A673 (cell line): ENCODE results near the gene TEKT2. TPM values are rescaled to one million over a fixed set of nuclear protein-coding genes. Genes with fewer than 3 reads are reported as not detected.
A peak's percentile ranks its signal among the peaks of the same experiment; 100 is the strongest.

Experiments
- BruUV-seq: library from RNA; stranded (reverse); fragments of 400-500 nt; replicated peaks from 2 replicates; lab custom pipeline; 2021; lab: Mats Ljungman, UMichigan
- CTCF ChIA-PET: fragments of 300-600 bp; sonication (Branson Sonifier 250); formaldehyde crosslinking; loops from one replicate; lab custom pipeline; 2022; ENCODE audit warnings: antibody characterized with exemption; lab: Charles Lee
- POLR2A ChIA-PET: fragments of 300-600 bp; sonication (Branson Sonifier 250); formaldehyde crosslinking; loops from one replicate; lab custom pipeline; 2022; ENCODE audit warnings: antibody characterized with exemption; ENCODE audit not compliant: low non-redundant PET; lab: Charles Lee
- DNase-seq: peaks from one replicate; pipeline ENCODE4 v3.0.0-alpha.2; 2015; ENCODE audit warnings: low spot score
- H3K27ac ChIP-seq: fragments of 200-600 bp; sonication (generic); 2 replicates; pipeline ENCODE4 v1.5.1; 2016; ENCODE audit warnings: mixed run types, low read depth, mild to moderate bottlenecking, mixed read lengths, antibody characterized with exemption, low read length; ENCODE audit not compliant: poor library complexity, severe bottlenecking
- H3K27me3 ChIP-seq: fragments of 200-600 bp; sonication (generic); replicated peaks from 2 replicates; pipeline ENCODE4 v1.6.1; 2017; ENCODE audit warnings: mixed run types, low read depth, mild to moderate bottlenecking, mixed read lengths, antibody characterized with exemption, low read length; ENCODE audit not compliant: insufficient read depth, poor library complexity
- H3K36me3 ChIP-seq: fragments of 200-600 bp; sonication (generic); 2 replicates; pipeline ENCODE4 v1.6.1; 2016; ENCODE audit warnings: mixed run types, mild to moderate bottlenecking, mixed read lengths, antibody characterized with exemption, low read length; ENCODE audit not compliant: insufficient read depth, poor library complexity, severe bottlenecking
- H3K4me1 ChIP-seq: fragments of 200-600 bp; sonication (generic); 2 replicates; pipeline ENCODE4 v1.6.1; 2017; ENCODE audit warnings: mixed run types, mild to moderate bottlenecking, mixed read lengths, antibody characterized with exemption, low read length; ENCODE audit not compliant: insufficient read depth, poor library complexity, severe bottlenecking
- H3K4me3 ChIP-seq: fragments of 200-600 bp; sonication (generic); 2 replicates; pipeline ENCODE4 v1.5.1; 2016; ENCODE audit warnings: low read depth, mixed run types, mild to moderate bottlenecking, mixed read lengths, low read length; ENCODE audit not compliant: poor library complexity, severe bottlenecking
- H3K9me3 ChIP-seq: fragments of 200-600 bp; sonication (generic); 2 replicates; pipeline ENCODE4 v1.6.1; 2016; ENCODE audit warnings: mixed run types, low read depth, mild to moderate bottlenecking, mixed read lengths, antibody characterized with exemption, low read length; ENCODE audit not compliant: poor library complexity, severe bottlenecking
- CTCF ChIP-seq: fragments of 300-800, 200-600 bp; sonication (generic); conservative IDR thresholded peaks from 2 replicates; pipeline ENCODE4 v1.5.1; 2017; ENCODE audit warnings: low read depth, mild to moderate bottlenecking, antibody characterized with exemption, low read length, moderate library complexity, mixed read lengths
- EZH2 ChIP-seq: fragments of 200-600 bp; sonication (generic); IDR thresholded peaks from 2 replicates; pipeline ENCODE4 v1.6.1; 2017; ENCODE audit warnings: borderline replicate concordance, low read depth, mild to moderate bottlenecking, mixed read lengths, antibody characterized with exemption, low read length; ENCODE audit not compliant: poor library complexity, severe bottlenecking
- intact Hi-C: fragments of 100-400 bp; cut with micrococcal nuclease; formaldehyde crosslinking; loops from one replicate; pipeline ENCODE4 v1.10.0; 2022; ENCODE audit not compliant: unreplicated experiment
- total RNA-seq: library from RNA; stranded (reverse); gene quantifications from 2 replicates; pipeline ENCODE4 v1.2.3, GENCODE V29; 2021

TEKT2 gene
- total RNA-seq, 1 experiment from 2014 or later: 2.8 TPM

- H3K9me3 ChIP-seq: no peaks in the 10 kb centered on the region
- intact Hi-C loops: no loop called here
- H3K4me3 ChIP-seq: no peak overlapping the region
- no peak overlapping the region for H3K27ac ChIP-seq
- POLR2A ChIA-PET: interaction anchor here (0.5 kb wide), 1 partner anchor 18 kb away, joined by 4 read pairs; no protein-coding TSS in a partner anchor
- H3K36me3 ChIP-seq: peaks cover 9% of the 10 kb centered on the region
- BruUV-seq: no TSS peak
- H3K27me3 ChIP-seq: no peaks in the 10 kb centered on the region
- CTCF ChIA-PET: no interaction called here
- TF ChIP-seq EZH2 (no peak), CTCF (no peak)
- no peaks in the 10 kb centered on the region for H3K4me1 ChIP-seq
- no peak for DNase-seq
These were observed 2.0 kb downstream of the TEKT2 start for GRCh38 chr1:36085686-36086526.

- H3K27ac ChIP-seq: no peak overlapping the region
- no peaks in the 10 kb centered on the region for H3K9me3 ChIP-seq
- TF ChIP-seq CTCF: no peak
- no peak for TF ChIP-seq EZH2
- H3K36me3 ChIP-seq: peaks cover 16% of the 10 kb centered on the region
- no peak for DNase-seq
- no peaks in the 10 kb centered on the region for H3K27me3 ChIP-seq
- H3K4me1 ChIP-seq: no peaks in the 10 kb centered on the region
- intact Hi-C loops: no loop called here
- POLR2A ChIA-PET: no interaction called here
- CTCF ChIA-PET: interaction anchor here (0.6 kb wide), 1 partner anchor 10 kb away, joined by 3 read pairs; no protein-coding TSS in a partner anchor
- H3K4me3 ChIP-seq: no peak overlapping the region
- BruUV-seq: no TSS peak
These were observed 2.8 kb downstream of the TEKT2 start for GRCh38 chr1:36086529-36087232.

- intact Hi-C loops: no loop called here
- peak overlapping the region; percentile 83 for H3K27ac ChIP-seq
- no peaks in the 10 kb centered on the region for H3K27me3 ChIP-seq
- H3K36me3 ChIP-seq: peaks cover 24% of the 10 kb centered on the region
- ChIA-PET CTCF (interaction anchor here (0.6 kb wide), 1 partner anchor 9 kb away, joined by 3 read pairs; no protein-coding TSS in a partner anchor), POLR2A (no interaction called here)
- DNase-seq: no peak
- H3K9me3 ChIP-seq: no peaks in the 10 kb centered on the region
- BruUV-seq: no TSS peak
- H3K4me1 ChIP-seq: no peaks in the 10 kb centered on the region
- no peak overlapping the region for H3K4me3 ChIP-seq
- TF ChIP-seq EZH2 (no peak), CTCF (no peak)
These were observed 3.6 kb downstream of the TEKT2 start for GRCh38 chr1:36087233-36088123.
